Stimulated activated CD8-positive, alpha-beta memory T cell treated with anti-CD3 and anti-CD28 coated beads, Interleukin-7, amount 100 ng/mL, for 48 hours (primary cell): ENCODE measurements around the gene CD74.
"Not testable (repeated sequence)": the region's sequence is repeated elsewhere in the genome, so short reads cannot be mapped to it uniquely, and the experiment has no call there.

Source experiments
- DNase-seq, 2 donors: peaks; one replicate each; pipeline ENCODE4 v3.0.0-alpha.2; 2020; ENCODE audit warnings: low read depth in 1 of 2; ENCODE audit errors: extremely low read depth in 1 of 2

The CD74 gene

GRCh38 chr5:150441813-150442698, 29.3 kb upstream of the CD74 start:
- no peak for DNase-seq

GRCh38 chr5:150440948-150441812, 28.5 kb upstream of the CD74 start:
- DNase-seq, result no peak

DNA sequence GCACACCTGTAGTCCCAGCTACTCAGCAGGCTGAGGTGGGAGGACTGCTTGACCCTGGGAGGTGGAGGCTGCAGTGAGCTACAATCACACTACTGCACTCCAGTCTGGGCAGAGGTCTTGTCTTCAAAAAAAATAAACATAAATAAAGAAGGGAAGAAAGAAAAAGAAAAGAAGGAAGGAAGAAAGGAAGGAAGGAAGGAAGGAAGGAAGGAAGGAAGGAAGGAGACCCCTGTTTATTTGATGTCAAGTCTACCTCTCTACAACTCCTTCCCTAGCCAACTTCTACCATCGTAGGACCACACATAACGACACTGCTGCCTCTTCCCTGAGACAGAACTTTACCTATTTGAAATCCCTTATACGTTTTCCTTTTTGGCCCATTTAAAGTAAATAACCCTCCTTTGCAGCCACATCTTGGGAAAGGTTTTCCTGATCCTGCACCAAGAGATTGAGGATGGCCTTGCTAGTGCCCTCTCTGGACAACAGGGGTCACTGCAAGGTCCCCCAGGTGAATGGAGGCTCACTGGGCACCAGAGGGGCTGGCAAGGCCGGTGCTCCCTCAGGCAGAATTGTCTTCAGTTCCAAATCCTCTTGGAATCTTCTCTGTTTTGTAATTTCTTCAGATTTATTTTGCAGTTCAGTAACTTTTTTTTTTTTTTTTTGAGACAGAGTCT, 26.3 kb upstream of the CD74 start:
- DNase-seq, result no peak

GRCh38 chr5:150436141-150436680, 23.5 kb upstream of the CD74 start:
- peak; percentile 63 to 86 for DNase-seq

- DNase-seq, result no peak
Measured at GRCh38 chr5:150434464-150434863, 21.8 kb upstream of the CD74 start.

DNA sequence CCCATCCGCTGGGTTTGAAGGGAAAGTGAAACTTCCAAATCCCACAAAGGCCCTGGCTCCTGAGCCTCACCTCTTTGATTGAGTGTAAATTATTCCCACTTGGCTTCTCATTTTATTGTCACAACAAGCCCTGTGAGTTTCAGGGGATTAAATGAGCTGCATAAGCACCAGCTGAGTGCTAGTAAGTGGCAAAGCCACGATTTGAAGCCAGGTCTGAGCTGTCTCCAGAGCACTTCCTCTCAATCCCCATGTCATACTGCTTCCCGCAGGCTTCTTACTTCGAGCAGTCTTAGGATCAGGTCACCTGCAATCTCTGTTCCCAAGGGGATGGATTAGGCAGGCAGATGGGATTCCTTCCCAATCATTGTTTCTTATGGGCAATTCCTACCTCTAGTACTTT, 18.9 kb upstream of the CD74 start:
- DNase-seq, result no peak

DNA sequence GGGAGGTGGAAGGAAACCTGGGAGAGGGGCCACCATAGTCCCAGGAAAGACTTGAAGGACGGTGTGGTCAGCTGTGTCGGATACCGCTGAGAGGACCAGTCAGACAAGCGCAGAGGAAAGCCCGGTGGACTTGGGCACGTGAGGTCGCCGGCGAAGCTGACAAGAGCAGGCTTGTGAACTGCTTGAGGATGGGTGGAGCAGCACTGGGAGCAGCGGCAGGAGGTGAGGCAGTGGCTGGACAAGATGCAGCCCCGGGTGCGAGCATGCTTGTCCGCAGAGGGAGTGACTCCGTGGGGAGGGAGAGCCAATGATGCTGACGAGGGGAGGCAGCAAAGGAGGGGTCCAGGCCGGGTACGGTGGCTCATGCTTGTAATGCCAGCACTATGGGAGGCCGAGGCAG, 18.3 kb upstream of the CD74 start:
- DNase-seq, result no peak

DNA sequence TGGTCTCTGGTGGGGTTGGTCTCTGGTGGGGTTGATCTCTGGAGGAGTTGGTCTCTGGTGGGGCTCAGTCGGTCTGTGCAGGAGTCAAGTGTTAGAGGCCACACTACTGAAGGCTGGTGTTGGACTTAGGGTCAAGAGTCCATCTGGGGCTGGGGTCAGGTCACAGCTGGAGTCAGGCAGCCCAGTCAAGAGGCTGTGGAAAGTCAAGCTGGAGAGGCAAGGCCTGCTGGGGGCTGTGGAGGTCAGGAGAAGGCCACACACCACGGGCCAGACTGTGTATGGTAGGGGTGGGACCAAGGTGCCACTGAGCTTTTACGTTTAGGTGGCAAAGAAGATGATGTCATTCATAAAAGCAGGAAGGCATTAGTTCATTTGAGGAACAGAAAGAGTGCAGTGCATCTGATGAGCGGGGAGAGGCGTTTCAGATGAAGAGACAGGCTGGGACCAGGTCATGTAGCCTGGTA, 16.7 kb upstream of the CD74 start:
- no peak for DNase-seq

DNA sequence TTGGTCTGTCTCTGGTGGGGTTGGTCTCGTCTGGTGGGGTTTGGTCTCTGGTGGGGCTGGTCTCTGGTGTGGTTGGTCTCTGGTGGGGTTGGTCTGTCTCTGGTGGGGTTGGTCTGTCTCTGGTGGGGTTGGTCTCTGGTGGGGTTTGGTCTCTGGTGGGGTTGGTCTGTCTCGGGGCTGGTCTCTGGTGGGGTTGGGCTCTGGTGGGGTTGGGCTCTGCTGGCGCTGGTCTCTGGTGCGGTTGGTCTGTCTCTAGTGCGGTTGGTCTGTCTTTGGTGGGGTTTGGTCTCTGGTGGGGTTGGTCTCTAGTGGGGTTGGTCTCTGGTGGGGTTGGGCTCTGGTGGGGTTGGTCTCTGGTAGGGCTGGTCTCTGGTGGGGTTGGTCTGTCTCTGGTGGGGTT, 16.3 kb upstream of the CD74 start:
- DNase-seq, result no peak

- no peak for DNase-seq
Measured at GRCh38 chr5:150428106-150428876, 15.6 kb upstream of the CD74 start.

DNA sequence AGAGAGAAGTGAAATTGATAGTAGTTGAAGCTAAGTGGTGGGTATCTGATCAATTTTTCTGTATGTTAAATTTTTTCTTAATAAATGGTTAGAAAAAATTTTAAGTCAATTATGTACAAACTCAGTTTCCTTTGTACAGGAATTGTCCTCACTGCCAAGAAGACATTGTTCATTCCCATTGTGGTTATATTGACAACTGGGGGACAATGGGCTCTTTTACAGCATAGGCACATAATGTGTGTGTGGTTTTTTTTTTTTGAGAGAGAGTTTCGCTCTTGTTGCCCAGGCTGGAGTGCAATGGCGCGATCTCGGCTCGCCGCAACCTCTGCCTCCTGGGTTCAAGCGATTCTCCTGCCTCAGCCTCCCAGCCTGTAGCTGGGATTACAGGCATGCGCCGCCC, 13.5 kb upstream of the CD74 start:
- not testable (repeated sequence) for DNase-seq

DNA sequence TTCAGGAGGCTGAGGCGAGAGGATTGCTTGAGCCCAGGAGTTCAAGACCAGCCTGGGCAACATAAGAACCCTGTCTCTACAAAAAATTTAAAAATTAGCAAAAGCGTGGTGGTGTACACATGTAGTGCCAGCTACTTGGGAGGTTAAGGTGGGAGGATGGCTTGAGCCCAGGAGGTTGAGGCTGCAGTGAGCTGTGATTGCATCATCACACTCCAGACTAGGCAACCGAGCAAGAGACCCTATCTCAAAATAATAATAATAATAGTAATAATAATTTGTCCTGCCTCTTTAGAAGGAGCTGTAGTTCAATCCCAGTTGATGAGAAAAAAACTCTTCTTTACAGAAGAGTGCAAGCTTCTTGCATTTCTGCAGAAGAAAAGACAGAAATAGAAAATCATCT, 10.0 kb upstream of the CD74 start:
- DNase-seq, result no peak

DNA sequence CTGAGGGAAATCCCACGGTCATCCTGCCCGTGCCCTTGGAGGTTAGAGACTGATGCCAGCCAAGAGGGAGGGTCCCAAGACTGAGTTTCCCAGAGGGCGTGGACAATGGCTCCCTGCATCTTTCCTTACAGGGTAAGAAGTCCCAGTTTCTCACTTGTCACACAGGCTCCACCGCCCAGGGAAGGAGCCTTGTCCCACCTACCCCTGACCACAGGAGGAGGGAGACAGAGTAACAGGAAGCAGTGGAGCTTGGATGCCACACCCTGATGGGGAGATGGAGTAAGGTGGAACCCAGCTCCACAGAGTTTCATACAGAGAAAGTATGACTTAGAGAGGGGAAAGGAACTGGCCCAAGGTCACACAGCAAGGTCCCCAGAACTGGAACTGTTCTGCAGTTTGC, 9.4 kb upstream of the CD74 start:
- no peak for DNase-seq

DNA sequence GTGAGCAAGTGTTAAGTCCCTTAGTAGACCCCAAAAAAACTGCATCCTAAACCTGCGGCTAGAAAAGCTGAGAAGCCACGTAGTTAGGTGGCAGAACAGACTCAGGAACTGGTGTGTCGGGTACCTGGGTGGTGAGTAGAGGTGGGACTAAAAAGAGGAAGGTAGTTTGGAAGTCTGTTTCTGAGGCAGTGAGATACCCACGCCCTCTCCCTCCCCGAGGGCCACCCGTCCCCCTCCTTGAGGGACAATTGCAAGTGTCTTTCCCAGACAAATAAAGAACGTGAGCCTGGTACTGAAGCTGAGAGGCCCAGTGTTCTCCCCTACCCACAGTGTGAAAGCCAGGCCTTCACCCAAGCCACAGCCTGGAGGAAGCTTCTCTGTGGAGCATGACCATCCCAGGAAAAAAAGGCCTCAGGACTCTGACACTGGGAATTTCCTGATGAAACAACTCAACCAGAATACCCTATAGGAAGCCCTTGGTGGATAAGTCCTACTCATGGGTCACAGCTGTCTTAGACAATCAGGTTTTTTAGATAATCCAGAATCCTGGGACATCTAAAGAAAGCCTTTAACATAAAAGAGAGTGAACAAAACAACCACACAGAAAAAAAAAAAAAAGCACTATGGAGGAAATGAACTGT, 7.0 kb upstream of the CD74 start:
- DNase-seq, result no peak

DNA sequence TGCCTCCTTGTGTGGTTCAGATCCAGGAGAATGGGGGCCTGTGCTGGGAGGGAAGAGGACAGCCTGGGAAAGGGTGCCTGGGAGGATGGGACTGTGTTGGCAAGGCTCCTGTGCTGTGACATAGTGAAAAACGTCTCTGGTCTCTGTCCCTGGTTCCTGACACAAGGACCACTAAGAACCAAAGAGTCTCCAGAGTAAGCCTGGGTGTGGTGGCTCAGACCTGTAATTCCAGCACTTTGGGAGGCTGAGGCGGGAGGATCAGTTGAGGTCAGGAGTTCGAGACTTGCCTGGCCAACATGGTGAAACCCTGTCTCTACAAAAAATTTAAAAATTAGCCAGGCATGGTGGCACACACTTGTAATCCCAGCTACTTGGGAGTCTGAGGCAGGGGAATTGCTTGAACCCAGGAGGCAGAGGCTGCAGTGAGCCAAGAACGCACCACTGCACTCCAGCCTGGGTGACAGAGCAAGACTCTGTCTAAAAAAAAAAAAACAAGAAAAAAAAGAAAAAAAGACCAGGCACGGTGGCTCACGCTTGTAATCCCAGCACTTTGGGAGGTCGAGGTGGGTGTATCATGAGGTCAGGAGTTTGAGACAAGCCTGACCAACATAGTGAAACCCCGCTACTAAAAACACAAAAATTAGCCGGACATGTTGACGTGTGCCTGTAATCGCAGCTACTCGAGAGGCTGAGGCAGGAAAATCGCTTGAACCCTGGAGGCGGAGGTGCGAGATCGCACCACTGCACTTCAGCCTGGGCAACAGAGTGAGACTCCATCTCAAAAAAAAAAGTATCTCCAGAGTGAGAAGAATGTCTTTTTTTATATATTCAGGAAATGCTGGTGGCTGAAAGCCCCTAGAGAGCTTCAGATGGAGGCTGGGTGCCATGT, 1.4 kb upstream of the CD74 start:
- not testable (repeated sequence) for DNase-seq

- DNase-seq, result no peak
Measured at GRCh38 chr5:150413176-150413901, 629 bp upstream of the CD74 start.

DNA sequence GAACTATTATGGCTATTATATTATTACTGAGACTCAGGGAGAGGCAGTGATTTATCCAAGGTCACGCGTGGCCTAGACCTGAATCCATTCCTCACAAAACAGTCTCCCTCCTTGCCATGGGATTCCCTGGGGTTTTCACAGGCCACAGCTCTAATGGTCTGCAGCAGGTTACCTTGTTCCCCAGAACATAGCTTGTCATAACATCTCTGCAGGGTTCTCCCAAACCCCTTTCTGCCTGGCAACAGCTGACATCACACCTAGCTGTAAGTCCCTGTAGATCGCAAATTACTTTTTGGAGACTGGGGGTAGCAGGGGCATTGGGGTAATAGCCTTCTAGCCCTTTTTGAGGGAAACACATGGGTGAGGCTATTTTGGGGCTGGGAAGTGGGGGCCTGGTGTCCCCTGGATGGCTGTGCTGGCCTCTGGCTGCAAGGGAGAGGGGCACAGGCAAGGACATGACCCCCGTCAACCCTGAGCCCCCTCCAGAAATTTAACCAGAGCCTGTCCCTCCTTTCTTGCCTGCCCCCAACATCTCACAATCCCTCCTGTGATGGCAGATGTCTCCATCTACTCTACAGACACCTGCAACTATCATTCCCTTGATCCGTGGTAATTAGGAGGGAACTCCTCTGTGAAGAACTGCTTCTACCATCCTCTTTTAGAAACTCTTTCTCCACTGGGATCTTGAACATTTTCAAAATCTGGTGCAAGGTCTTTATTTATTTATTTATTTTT, 1.3 kb downstream of the CD74 start:
- peak in 1 of 2 donors; percentile 64 for DNase-seq
